ENCODE results near the gene EIPR1.

DNA sequence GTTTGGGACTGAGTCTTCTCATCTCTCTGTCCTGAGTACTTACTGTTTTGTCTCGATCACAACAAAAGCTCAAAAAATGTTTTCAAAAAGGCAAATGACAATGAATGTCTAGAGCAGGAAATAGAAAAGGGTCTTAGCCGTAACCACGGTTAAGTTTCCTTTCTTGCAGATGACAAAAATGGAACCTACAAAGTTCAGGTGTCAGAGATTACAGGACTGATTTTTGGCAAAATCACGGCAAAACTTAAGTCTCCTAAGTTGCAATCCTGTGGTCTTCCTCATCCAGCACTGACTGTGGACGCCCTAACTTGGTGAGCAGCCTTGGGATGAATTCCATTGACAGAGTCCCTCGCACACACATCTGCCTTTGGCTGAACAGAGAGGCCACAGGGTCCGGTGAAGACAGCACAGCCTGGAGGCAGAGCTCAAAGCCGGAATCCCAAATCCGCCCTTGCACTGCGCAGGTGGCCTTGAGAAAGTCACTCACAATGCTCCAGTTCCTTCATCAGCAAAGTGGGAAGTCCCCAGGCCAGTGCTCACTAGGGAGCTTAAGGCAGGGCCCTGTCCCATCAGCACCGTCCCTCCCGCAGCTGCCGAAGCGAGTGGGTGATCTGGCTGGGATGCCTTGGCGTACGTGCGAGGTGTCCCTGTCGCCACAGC, 55.2 kb downstream of the EIPR1 start:
- TF ChIP-seq POLR2AphosphoS5 (IDR thresholded peaks at IDR 0.05; ENCODE audit: low read depth, low read length) = no peak
- TF ChIP-seq POLR2A (IDR thresholded peaks at IDR 0.05; ENCODE audit: low read depth, low read length) = no peak
- no peak for TF ChIP-seq TAF1 (IDR thresholded peaks at IDR 0.05; ENCODE audit: borderline replicate concordance, low read depth, low read length)
